Measurements from ENCODE around the gene GPATCH8. TPM values are rescaled to one million over a fixed set of nuclear protein-coding genes. Genes with fewer than 3 reads are reported as not detected.
"Not testable (repeated sequence)": the region's sequence is repeated elsewhere in the genome, so short reads cannot be mapped to it uniquely, and the experiment has no call there.

The GPATCH8 gene
- total and polyA plus RNA-seq, 2 of the 8 experiments (the other 6 are each of a cell fraction or from before 2014, with no cell fraction given) = 20.5 to 58.1 TPM

GRCh38 chr17:44368391-44369243, 134.6 kb downstream of the GPATCH8 start:
- not testable (repeated sequence) for H2AFZ ChIP-seq (ENCODE audit: low read length); H3K79me2 ChIP-seq (ENCODE audit: control insufficient read depth in 1 of 2, insufficient read depth in 2 of 2, low read length in 2 of 2); H3K4ac ChIP-seq (replicated peaks; ENCODE audit: insufficient read length, low read depth, low read length); H3K4me3 ChIP-seq (ENCODE audit: extremely low read depth in 1 of 4, insufficient read depth in 2 of 4, low read depth in 3 of 4, low read length in 4 of 4); H2BK5ac ChIP-seq (ENCODE audit: low read depth, low read length); H3K27ac ChIP-seq (ENCODE audit: low read depth, low read length); H2BK20ac ChIP-seq (ENCODE audit: low read length); DNase-seq (ENCODE audit: low read depth in 1 of 2, low spot score in 2 of 2); H4K20me1 ChIP-seq (replicated peaks in 1 of 2; ENCODE audit: control insufficient read depth in 1 of 2, insufficient read depth in 2 of 2, low read length in 2 of 2); H2BK120ac ChIP-seq (replicated peaks; ENCODE audit: low read depth, low read length); H3K27me3 ChIP-seq (replicated peaks in 1 of 4; ENCODE audit: control insufficient read depth in 3 of 4, extremely low read depth in 1 of 4, insufficient read depth in 3 of 4, low read length in 3 of 4); H3K4me2 ChIP-seq (ENCODE audit: insufficient read depth in 1 of 2, low read depth in 2 of 2, low read length in 2 of 2); H3K56ac ChIP-seq (replicated peaks; ENCODE audit: insufficient read length, low read depth, low read length); H3K9ac ChIP-seq (replicated peaks in 1 of 4; ENCODE audit: extremely low read depth in 1 of 4, low read depth in 3 of 4, low read length in 3 of 4); H3K79me1 ChIP-seq (ENCODE audit: low read depth, low read length); H3K36me3 ChIP-seq (ENCODE audit: control insufficient read depth in 2 of 4, insufficient read depth in 4 of 4, low read length in 3 of 4); H3K4me1 ChIP-seq (replicated peaks in 1 of 4; ENCODE audit: control insufficient read depth in 3 of 4, insufficient read depth in 4 of 4, low read length in 3 of 4); H3K23ac ChIP-seq (ENCODE audit: insufficient read length); H4K8ac ChIP-seq (ENCODE audit: extremely low read depth, insufficient read depth, low read length); H4K91ac ChIP-seq (replicated peaks; ENCODE audit: insufficient read length, low read length); FAIRE-seq; H3K9me3 ChIP-seq (ENCODE audit: insufficient read depth in 2 of 2, low read depth in 1 of 2, low read length in 1 of 2); H3K14ac ChIP-seq (ENCODE audit: insufficient read length); H2BK15ac ChIP-seq (ENCODE audit: low read length); H3K18ac ChIP-seq (ENCODE audit: extremely low read depth, low read length); H4K5ac ChIP-seq (ENCODE audit: insufficient read length, low read depth, low read length); H3K23me2 ChIP-seq (ENCODE audit: low read depth, low read length)
- peak overlapping the region; percentile 13; the same call in 1 of the 2 replicates for H2AK5ac ChIP-seq (ENCODE audit: low read depth, low read length)
- ChIA-PET POLR2A (ENCODE audit: partially characterized antibody) (interaction anchor here (0.6 to 4.4 kb wide), 6 partner anchors 10 to 184 kb away, joined by 3 to 18 read pairs (median 4); no protein-coding TSS in a partner anchor), CTCF (ENCODE audit: partially characterized antibody) (interaction anchor here (0.7 to 13.8 kb wide), 7 partner anchors 10 to 411 kb away, joined by 3 to 177 read pairs (median 3); partner anchors contain the start of gene FAM171A2)
- 95 to 100% methylated on average over 2 to 39 of the region's 42 CpGs for WGBS, 2 experiments (ENCODE audit: extremely low coverage in 1 of 2, insufficient coverage in 1 of 2, insufficient read length in 1 of 2, insufficient replicate concordance in 2 of 2, low coverage in 1 of 2, low lambda C conversion rate in 2 of 2, missing lambda C conversion rate in 1 of 2)
- H2BK12ac ChIP-seq (ENCODE audit: low read depth, low read length) = 0 out of 2 replicates have a peak overlapping the region, but pooled peaks have one; percentile 17

Measured in H1 (cell line).